DLD1 (cell line): ENCODE measurements around the gene KHDRBS2.

Experiments
- in situ Hi-C: cut with HindIII; loops from 2 replicates; pipeline ENCODE4 v1.10.0; 2017; ENCODE audit warnings: low sequenced_read_pairs

The KHDRBS2 gene

DNA sequence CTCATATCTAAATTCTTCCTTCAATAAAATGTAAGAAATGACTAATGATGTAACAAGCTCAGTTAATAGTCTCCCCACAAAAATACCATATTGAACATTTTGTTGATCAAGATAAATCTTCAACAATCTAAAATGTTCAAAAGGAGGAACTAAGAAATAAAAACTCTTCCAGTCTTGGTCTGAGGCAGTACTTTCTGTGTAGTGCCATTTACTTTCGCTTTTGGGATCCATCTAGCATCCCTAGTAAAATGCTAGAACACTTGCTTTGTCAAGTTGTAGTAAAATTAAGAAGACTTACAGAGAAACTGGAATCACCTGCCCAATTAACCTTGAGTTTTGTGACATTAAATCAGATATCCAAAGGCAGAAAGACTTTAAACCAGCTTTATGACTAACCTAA is 246.4 kb downstream of the KHDRBS2 start:
- in situ Hi-C loops = no loop called here

DNA sequence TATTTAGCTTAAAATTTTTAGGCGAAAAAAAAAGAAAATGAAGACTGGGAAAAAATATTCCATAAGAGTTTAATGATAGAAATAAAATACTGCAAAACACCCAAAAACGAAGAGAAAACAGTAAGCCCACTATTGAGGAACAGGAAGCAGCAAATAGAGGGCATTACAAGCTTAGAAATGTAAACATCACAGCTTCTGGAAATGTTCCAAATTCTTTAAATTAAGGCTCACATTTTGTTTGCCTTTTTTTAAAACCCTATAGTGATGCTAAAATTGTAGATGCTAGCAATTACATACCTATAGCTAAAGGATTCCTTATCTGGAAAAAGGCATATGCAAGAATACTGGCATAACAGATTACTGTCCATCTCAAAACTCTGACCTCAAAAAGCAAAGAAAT is 248.6 kb downstream of the KHDRBS2 start:
- in situ Hi-C loops = no loop called here

DNA sequence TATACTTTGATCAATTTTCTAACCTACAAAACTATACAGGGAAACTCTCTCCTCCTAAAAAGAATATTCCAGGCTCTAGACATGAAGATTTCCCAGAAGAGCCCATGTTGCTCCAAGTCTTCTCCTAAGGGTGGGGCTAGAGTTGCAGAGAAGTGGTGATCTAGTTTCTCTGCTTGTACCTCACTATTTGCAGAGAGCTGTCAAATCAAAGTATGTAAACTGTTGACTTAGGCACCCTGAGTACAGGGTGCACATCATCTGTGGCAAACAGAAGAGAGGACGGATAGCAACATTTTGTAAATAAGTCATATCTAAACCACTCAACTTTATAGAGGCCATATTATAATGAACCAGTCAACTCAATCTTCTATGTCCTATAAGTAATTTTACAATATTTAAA is 250.1 kb downstream of the KHDRBS2 start:
- in situ Hi-C loops = no loop called here

DNA sequence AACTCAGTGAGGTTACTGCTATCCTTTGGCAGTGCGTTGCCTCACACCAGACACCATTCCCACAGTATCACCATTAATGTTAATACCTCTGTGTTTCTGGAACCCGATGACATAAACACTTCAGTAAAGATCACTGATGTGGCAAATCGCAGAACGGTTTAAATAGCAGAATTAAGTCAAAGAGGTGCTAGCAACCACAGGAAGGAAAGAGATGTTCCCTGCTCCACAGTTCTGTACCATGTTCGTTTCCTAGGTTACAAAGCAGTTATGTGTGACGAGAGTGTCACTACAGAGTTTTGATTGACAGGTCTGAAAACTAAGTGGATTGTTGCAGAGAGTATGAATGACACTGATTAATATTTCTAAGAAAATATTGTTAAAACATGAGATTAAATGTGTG is 272.3 kb downstream of the KHDRBS2 start:
- in situ Hi-C loops = no loop called here

DNA sequence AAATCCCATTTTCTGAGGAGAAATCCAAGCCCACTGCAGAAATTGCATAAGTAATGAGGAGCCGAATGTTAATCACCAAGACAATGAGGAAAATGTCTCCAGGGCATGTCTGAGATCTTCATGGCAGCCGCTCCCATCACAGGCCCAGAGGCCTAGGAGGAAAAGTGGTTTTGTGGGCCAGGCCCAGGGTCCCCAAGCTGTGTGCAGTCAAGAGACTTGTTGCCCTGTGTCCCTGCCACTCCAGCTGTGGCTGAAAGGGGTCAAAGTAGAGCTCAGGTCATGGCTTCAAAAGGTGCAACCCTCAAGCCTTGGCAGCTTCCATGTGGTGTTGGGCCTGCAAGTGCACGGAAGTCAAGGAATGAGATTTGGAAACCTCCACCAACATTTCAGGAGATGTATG is 276.6 kb downstream of the KHDRBS2 start:
- in situ Hi-C loops = no loop called here

DNA sequence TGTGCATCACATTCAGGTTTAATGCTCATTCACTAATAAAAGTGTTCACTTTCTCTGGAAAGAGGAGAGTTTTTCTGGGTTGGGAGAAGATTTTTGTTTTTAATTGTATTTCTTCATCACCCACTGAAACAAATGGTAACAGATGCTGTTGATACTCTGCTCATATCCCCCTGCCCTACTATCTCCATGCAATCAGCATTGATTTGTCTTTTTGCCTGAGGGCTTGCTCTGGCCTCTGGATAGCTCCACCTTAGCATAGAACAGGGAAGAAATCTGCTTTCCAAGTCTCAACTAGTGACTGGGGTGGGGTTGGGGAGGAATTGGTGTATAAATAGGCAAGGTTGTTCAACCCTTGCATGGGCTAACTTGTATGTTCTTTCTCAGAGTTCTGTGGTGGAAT is 296.4 kb downstream of the KHDRBS2 start:
- in situ Hi-C loops = no loop called here

DNA sequence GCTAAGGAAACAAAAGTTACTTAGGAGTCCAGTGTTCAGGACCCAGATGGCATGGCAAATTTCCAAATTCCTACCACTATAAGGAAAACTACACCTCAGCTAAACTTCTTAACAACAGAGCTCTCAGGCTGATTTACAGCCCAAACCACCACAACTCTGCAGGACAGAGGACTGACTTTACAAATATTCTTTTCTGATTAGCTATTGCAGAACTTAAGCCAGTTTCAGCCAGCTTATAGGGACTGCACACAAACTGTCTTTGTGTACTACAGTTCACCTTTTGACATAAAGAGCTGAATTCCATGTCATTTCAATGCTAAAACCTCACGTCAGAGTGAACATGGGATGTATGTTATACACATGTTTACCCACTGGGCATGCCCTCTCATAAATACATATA is 305.4 kb downstream of the KHDRBS2 start:
- in situ Hi-C loops = no loop called here

DNA sequence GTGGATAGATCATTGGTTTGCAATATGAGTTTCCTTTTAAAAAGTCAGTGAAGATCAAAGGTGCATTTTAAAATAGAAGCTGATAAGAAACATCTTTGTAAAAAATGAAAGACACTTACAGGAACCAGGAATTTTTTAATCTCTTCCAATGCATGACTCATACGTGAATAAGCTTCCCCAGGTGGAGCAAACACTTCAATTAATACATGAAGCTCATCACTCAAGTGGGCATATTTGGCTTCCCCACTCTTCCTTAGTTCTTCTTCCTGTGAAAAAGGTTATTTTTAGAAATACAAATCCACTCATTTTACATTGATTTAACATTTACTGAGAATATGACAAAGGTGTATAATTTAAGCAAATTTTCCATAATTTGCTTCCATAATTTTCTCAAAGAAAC is 308.1 kb downstream of the KHDRBS2 start:
- in situ Hi-C loops = no loop called here

DNA sequence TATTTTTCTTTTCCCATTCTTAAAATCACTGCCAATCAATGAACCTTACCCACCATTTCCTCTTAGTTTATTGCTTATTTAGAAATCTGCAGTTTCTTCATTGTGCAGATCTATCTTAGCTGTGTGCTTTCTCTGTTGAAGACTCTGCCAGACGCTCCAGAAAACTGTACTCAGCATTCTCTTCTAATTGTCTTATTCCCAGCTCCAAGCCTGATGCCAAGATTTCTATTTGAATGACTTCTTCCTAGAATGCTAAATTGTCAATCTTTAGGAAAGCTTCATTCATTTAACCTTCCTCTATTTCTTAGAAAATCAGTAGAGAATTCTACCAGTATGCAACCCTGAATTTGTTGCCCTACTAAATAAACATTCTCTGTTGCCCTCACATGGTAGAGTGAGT is 308.9 kb downstream of the KHDRBS2 start:
- in situ Hi-C loops = no loop called here

DNA sequence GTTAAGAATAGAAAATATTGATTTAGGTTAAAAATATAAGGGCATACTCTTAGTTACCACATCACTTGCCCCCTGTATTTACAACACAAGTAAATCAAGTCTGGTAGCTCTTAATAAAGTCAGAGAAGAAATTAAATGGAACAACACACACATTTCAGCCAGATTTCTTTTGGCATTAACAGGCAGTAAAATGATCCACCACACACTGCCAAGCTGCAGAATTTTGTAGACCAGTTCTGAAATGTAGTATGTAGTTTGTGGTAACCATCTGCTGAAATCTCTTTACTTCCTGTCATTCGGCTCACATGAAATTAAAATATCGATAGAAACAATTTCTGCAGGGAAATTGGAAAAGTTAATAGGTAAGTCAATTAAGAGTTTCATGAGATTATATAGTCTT is 326.8 kb downstream of the KHDRBS2 start:
- in situ Hi-C loops = no loop called here

DNA sequence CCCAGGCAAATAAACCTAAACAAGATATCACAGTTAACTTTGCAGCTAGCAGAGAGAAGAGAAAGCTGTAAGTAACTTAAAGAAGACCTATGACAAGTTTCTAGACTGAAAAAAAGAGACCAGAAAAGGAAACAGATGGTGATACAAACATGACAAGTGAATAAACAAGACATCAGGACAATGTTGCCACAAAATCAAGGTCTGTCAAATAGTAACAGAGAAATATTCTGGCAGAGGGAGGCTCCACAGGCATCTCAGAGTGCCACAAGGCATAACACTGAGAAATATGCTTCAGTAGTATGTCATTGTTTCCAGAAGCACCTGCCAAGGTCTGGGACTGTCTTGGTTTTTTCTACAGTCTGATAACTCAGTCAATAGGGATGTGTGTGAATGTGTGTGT is 332.2 kb downstream of the KHDRBS2 start:
- in situ Hi-C loops = no loop called here

DNA sequence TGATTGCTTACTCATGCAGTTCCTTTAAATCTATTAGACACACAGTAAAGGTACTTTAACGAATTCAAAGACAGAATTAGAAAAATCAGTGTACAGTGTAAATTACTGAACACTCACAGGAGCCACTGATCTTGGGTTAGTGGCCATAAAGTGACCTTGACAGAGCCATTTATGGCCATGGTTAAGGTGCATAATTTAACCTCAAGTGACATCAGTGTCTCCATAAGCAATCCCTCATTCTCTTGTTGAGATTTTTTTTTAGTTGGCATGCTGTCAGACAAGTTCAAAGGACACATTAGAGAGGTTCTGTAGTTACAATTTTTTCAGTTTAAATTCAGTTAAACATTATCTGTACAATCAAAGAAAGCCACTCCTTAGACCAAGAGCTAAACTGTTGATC is 334.4 kb downstream of the KHDRBS2 start:
- in situ Hi-C loops = no loop called here

DNA sequence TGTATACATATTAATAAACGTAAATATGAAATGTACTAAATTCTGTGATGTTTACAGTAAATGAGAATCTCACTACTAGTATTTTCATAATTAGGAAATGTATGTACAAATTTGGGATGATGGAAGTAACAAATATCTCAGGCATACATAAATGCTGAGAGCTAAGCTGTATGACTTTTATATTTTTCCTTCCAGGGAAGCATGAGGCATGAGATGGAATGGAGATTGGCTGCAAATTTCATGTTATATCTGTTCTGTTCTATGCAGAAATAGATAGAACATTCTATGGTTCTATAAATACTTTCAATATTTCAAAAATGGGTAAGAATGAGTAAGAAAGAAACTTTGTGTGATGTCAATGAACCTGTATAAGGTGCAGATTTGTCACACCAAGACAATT is 335.2 kb downstream of the KHDRBS2 start:
- in situ Hi-C loops = no loop called here

DNA sequence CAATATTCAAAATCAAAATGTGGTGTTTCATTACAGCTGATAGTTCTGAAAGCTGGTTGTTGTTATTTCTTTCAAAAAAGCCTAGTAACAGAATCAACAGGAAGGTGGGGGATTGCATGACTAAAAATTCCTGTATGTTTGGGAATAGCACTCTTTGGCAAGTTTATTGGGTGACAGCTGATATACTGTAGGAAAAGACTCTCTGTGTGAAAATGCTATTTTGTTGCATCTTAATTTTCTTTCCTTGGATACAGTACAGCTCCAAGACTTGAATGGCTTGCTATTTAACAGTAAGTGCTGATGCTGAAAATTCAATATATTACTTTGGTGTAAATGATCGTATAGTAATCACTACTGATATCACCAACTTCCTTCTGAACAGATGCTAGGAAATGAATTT is 336.1 kb downstream of the KHDRBS2 start:
- in situ Hi-C loops = no loop called here

DNA sequence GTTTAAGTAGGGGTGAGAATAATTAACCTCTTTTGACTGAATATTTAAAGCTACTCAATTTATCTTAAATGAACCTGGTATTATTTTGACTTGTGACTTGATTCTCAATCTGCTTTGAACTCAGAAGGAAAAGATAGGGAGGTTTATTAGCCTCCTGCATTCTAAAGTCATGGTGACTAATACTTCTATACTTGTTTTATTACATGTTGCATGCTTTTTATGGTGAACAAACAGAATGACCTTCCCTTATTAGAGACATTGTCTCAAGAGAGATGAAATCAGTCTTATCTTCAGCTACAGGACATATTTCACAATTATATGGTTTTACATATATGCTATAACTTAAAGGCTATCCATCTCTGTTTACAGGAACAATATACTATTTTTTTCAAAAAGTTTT is 336.9 kb downstream of the KHDRBS2 start:
- in situ Hi-C loops = no loop called here

DNA sequence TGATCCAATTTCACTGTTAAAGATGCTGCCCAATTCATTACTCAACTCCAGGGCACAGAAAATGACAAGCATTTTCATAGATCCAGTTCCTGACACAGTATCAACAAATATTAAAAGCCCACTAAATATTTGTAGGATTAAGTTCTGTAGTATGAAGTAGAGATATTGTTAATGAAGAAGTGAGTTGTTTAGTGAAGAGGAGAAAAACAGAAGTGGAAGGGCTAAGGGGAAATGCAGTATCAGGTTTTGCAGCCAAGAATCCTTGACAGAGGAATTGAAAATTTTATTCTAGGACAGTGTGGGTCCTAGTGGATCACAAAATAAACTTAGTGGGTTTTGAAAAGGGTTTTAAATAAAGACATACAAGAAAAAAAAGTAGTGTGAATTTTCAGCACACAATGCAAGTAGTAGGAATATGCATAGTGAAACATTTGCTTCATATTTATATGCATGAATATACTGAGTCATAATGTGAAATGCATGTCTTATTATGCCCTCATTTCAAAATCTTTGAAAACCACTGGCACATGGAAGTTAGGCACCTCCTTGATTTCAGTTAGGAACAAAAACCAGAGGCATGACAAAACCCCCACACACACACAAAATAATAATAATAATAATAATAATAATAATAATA is 338.6 kb downstream of the KHDRBS2 start:
- in situ Hi-C loops = no loop called here

DNA sequence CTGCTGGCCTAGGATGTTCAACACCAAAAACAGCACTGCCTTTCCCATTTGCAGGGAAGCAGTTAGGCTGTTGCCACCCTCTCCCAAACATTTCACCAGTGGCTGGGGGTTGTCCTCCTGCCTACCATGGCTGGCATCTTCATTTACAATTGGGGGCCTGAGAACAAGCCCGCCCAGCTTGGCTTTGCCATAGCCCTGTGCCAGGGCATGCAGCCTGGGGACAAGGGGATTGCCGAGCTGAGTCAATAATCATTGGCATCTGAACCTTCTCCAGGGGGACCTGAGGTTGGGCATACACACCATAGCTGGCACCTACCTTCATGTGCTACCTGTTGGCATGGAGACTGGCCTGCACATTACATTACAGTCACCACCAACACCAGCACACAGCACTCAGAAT is 345.1 kb downstream of the KHDRBS2 start:
- in situ Hi-C loops = no loop called here

DNA sequence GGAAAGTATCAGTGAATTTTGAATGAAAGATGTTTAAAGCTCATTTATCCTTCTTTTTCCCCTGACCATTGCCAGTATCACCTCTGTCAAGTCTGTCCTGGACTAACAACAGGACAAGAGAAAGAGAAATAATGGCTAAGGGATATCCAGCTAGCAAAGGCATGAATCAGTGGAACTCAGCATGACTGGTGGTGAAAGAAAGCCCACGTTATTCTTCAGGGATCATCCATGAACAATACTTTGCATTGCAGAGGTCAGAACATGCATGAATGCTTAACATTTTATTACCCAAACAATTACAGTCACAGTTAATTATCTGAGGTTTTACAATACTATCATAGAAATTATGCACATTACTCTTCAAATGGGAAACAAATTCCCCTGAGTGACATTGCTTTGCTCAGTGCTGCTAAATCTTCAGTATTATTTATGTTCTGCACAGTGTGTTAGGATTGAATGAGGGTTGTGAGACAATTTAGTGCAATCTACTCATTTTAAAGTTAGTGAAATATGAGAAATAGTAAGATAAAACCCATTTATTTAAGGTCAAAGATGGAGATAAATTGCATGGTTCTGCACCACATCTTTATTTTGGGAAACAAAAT is 350.7 kb downstream of the KHDRBS2 start:
- in situ Hi-C loops = no loop called here

DNA sequence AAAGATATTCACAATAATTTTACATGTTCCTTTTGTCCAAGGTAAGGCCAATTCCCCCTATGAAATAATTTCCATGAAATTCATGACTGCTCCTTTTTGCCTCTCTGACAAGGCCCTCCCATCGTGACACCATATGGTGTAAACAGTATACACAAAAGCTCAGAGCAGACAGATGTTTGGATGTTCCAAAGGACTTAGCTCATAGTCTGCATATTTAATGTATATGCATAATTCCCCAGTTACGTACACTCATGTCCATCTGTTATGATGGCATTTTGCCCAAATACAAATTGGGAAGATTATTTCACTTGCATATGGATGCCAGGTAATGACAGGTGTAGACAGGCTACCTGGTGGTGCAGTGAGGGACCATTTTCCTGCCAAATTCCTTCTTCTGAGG is 376.5 kb downstream of the KHDRBS2 start:
- in situ Hi-C loops = no loop called here

DNA sequence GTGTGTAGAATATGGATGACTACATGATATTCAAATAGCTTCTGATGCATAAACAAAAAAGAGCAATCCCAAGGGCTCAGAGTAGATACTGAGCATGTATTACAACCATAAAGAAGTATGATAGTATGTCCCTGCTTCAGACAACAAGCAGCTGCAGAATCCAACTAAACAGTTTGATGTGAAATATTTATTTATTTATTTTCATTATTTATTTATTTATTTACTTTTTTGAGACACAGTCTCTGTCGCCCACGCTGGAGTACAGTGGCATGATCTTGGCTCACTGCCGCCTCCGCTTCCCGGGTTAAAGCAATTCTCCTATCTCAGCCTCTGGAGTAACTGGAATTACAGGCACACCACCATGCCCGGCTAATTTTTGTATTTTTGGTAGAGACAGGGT is 384.3 kb downstream of the KHDRBS2 start:
- in situ Hi-C loops = no loop called here

DNA sequence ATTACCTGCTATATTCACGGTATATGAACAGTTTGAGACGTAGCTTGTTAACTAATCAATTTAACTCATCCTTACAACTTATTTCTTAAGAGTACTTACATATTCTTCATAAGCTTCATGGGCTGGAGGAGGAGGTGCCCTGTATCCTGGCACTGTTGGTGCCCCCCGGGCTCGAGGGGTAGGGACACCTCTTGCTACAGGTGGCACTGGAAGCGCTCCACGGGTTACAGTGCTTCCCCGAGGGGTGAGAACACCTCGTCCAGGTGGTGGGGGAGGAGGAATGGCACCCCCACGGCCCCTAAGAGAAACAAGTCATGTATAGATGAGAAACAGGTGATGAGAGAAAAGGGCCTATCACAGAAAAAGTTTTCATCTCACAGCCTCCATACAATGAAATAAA is 391.5 kb downstream of the KHDRBS2 start:
- in situ Hi-C loops = no loop called here

DNA sequence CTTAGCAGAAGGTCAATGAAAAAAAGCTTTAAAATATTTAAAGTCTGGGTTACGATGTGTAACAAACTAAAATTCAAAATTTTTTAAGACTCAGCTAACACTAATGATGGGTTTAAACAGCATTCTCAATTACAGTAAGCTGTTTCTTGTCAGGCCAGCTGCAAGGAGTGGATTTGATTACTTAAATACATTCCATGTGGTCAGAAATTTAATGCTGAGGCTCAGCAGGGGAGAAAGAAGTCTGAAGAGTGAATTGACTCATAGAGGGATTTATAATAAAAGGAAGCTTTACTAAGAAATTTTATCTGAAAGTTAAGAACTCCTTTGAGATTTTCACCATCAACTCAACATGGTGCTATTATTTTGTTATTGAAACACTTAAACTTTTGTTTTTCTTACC is 398.6 kb downstream of the KHDRBS2 start:
- in situ Hi-C loops = no loop called here

DNA sequence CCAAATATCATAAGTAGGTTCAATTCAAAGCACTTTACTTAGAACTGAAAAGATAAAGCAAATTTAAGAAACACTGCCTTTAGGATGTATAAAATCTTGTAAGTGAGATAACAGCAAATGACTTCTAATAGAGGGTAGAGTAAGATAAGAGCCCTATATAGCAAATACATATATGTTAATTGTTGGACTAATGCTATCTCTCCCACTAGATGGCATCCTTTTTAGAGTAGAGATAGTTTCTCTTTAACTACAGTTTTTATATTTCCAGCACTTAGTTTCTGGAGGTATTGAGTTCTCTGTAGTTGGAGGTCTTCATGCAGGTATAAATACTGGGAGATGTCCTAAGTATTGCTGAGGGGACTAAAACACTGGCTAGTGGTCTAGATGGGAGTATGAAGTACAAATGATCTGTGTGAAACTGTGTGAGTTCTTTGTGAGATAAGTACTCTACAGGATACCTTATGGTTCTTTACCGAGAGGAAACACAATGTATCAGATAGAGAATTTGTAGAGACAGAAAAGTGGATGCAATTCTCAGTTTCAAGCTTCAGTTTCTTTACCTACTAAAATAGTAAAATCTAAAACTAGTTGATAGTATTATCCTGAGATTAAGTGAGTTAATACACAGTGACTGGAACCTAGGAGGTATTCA is 399.3 kb downstream of the KHDRBS2 start:
- in situ Hi-C loops = no loop called here
